SU-DHL-6 (cell line): ENCODE results near the gene FOLR3.

Experiments
- H2AFZ ChIP-seq: fragments of 200-600 bp; sonication (generic); 2 replicates; pipeline ENCODE4 v1.6.1; 2014; ENCODE audit warnings: low read depth, mild to moderate bottlenecking, moderate library complexity, mixed read lengths, antibody characterized with exemption, low read length; ENCODE audit not compliant: severe bottlenecking
- H3F3A ChIP-seq: fragments of 200-600 bp; shearing (Covaris generic); 2 replicates; pipeline ENCODE4 v1.6.0; 2016; ENCODE audit warnings: antibody characterized with exemption, mild to moderate bottlenecking; ENCODE audit not compliant: insufficient read depth
- H3K27ac ChIP-seq: fragments of 200-600 bp; sonication (generic); 2 replicates; pipeline ENCODE4 v1.5.1; 2016; ENCODE audit warnings: low read depth, mild to moderate bottlenecking, low read length, moderate library complexity, mixed read lengths
- H3K27me3 ChIP-seq: fragments of 200-600 bp; sonication (generic), shearing (Covaris generic); 2 replicates; pipeline ENCODE4 v1.6.0; 2014; ENCODE audit warnings: mild to moderate bottlenecking, low read length
- H3K36me3 ChIP-seq: fragments of 200-600 bp; sonication (generic); 2 replicates; pipeline ENCODE4 v1.6.1; 2014; ENCODE audit warnings: mild to moderate bottlenecking, low read length, mixed read lengths
- H3K4me2 ChIP-seq: fragments of 300-600, 200-600 bp; shearing (Covaris generic), sonication (generic); 2 replicates; pipeline ENCODE4 v1.6.0; 2014; ENCODE audit warnings: low read length, low read depth, mild to moderate bottlenecking; ENCODE audit not compliant: poor library complexity, severe bottlenecking
- H3K4me3 ChIP-seq: fragments of 200-600 bp; sonication (generic); 2 replicates; pipeline ENCODE4 v1.5.1; 2014; ENCODE audit warnings: antibody characterized with exemption, low read length, mild to moderate bottlenecking, mixed read lengths; ENCODE audit not compliant: insufficient read depth, poor library complexity, severe bottlenecking
- H3K79me2 ChIP-seq: fragments of 200-600 bp; sonication (generic); 2 replicates; pipeline ENCODE4 v1.6.1; 2014; ENCODE audit warnings: mild to moderate bottlenecking, low read length, moderate library complexity; ENCODE audit not compliant: insufficient read depth
- H3K9ac ChIP-seq: fragments of 200-600 bp; sonication (generic); 2 replicates; pipeline ENCODE4 v1.7.0; 2014; ENCODE audit warnings: mild to moderate bottlenecking, low read length
- H3K9me2 ChIP-seq: fragments of 200-600 bp; sonication (generic); replicated peaks from 2 replicates; pipeline ENCODE4 v1.6.1; 2014; ENCODE audit warnings: low read length; ENCODE audit not compliant: insufficient read depth
- H3K9me3 ChIP-seq: fragments of 200-600 bp; sonication (generic); 2 replicates; pipeline ENCODE4 v1.6.1; 2014; ENCODE audit warnings: low read length, mixed read lengths; ENCODE audit not compliant: insufficient read depth
- H4K20me1 ChIP-seq: fragments of 200-600 bp; sonication (generic); 2 replicates; pipeline ENCODE4 v1.6.1; 2014; ENCODE audit warnings: low read depth, mild to moderate bottlenecking, antibody characterized with exemption, low read length, moderate library complexity, mixed read lengths
- CTCF ChIP-seq: fragments of 200-600 bp; sonication (generic); IDR thresholded peaks from one replicate; pipeline ENCODE4 v1.5.1; 2017; ENCODE audit warnings: antibody characterized with exemption, mild to moderate bottlenecking, low read length, moderate library complexity; ENCODE audit not compliant: insufficient read depth, poor library complexity, severe bottlenecking
- EZH2phosphoT487 ChIP-seq: fragments of 200-600 bp; sonication (generic), shearing (Covaris generic); conservative IDR thresholded peaks from 2 replicates; pipeline ENCODE4 v1.6.1; 2018; ENCODE audit warnings: mild to moderate bottlenecking, antibody characterized with exemption, low read length, moderate library complexity, mixed read lengths

Gene FOLR3

GRCh38 chr11:72120930-72121329 is 14.6 kb upstream of the FOLR3 start:
- TF ChIP-seq EZH2phosphoT487, result no peak
- no peak for TF ChIP-seq CTCF
- H3K79me2 ChIP-seq, result no peaks in the 10 kb centered on the region
- no peaks in the 10 kb centered on the region for H3F3A ChIP-seq
- no peaks in the 10 kb centered on the region for H4K20me1 ChIP-seq
- no peaks in the 10 kb centered on the region for H3K27me3 ChIP-seq
- no peaks in the 10 kb centered on the region for H3K9me2 ChIP-seq
- no peak overlapping the region for H3K9ac ChIP-seq
- H2AFZ ChIP-seq, result no peak overlapping the region
- H3K27ac ChIP-seq, result no peak overlapping the region
- no peaks in the 10 kb centered on the region for H3K36me3 ChIP-seq
- H3K4me2 ChIP-seq, result no peak overlapping the region
- no peak overlapping the region for H3K4me3 ChIP-seq
- peaks cover 26% of the 10 kb centered on the region; the same call in 1 of the 2 replicates for H3K9me3 ChIP-seq

- peaks cover 36% of the 10 kb centered on the region; the same call in 1 of the 2 replicates for H3K9me3 ChIP-seq
- no peaks in the 10 kb centered on the region for H3K9me2 ChIP-seq
- no peaks in the 10 kb centered on the region for H4K20me1 ChIP-seq
- H3K27ac ChIP-seq, result no peak overlapping the region
- H3K79me2 ChIP-seq, result no peaks in the 10 kb centered on the region
- no peak overlapping the region for H2AFZ ChIP-seq
- no peak overlapping the region for H3K4me3 ChIP-seq
- H3K9ac ChIP-seq, result no peak overlapping the region
- H3K27me3 ChIP-seq, result no peaks in the 10 kb centered on the region
- H3F3A ChIP-seq, result no peaks in the 10 kb centered on the region
- no peak overlapping the region for H3K4me2 ChIP-seq
- 0 out of 2 replicates have a peak, but pooled peaks cover 2% of the 10 kb centered on the region for H3K36me3 ChIP-seq
- TF ChIP-seq CTCF (no peak), EZH2phosphoT487 (no peak)
These were observed 12.9 kb upstream of the FOLR3 start for GRCh38 chr11:72122607-72123006.

GRCh38 chr11:72123117-72123653 is 12.3 kb upstream of the FOLR3 start:
- H3K27me3 ChIP-seq, result no peaks in the 10 kb centered on the region
- H2AFZ ChIP-seq, result no peak overlapping the region
- H3F3A ChIP-seq, result no peaks in the 10 kb centered on the region
- no peak overlapping the region for H3K4me2 ChIP-seq
- TF ChIP-seq EZH2phosphoT487 (no peak), CTCF (no peak)
- H4K20me1 ChIP-seq, result no peaks in the 10 kb centered on the region
- H3K9me3 ChIP-seq, result peaks cover 42% of the 10 kb centered on the region; the same call in 1 of the 2 replicates
- H3K79me2 ChIP-seq, result no peaks in the 10 kb centered on the region
- H3K4me3 ChIP-seq, result no peak overlapping the region
- H3K9me2 ChIP-seq, result no peaks in the 10 kb centered on the region
- H3K36me3 ChIP-seq, result 0 out of 2 replicates have a peak, but pooled peaks cover 2% of the 10 kb centered on the region
- H3K9ac ChIP-seq, result no peak overlapping the region
- H3K27ac ChIP-seq, result no peak overlapping the region
